ENCODE results near the gene FAM171A1.
"Not testable (repeated sequence)": the region's sequence is repeated elsewhere in the genome, so short reads cannot be mapped to it uniquely, and the experiment has no call there.

FAM171A1 gene

DNA sequence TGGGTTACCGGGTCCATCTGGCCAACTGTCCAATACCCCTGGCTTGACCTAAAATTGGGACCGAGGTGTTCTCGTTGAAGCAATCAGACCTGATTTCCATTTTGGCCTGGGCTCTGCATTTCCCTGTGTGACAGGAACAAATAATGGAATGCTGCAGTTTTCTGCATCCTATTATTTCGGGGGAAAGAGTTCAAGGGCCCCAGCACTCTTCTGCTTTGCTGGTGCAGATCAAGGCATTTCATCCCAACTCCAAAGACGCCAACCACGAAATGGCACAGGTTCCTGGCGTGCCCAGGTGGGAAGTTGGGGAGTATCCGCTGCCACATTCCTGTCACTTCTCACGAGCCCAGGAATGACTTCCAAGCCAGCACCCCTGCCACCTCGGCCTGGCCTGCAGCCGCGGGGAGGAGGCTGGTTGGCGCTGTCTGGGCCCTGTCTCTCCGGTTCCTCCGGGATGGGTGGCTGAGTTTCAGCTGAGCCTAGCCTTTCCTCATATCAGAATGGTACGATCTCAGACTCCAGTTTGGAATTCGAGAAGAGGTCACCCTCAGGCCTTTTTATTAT is 56.5 kb downstream of the FAM171A1 start:
- Histone ChIP-seq H3K9ac (ENCODE audit: low read depth, low read length) (no peak overlapping the region), H3K36me3 (ENCODE audit: insufficient read depth, low read length) (no peaks in the 10 kb centered on the region)

DNA sequence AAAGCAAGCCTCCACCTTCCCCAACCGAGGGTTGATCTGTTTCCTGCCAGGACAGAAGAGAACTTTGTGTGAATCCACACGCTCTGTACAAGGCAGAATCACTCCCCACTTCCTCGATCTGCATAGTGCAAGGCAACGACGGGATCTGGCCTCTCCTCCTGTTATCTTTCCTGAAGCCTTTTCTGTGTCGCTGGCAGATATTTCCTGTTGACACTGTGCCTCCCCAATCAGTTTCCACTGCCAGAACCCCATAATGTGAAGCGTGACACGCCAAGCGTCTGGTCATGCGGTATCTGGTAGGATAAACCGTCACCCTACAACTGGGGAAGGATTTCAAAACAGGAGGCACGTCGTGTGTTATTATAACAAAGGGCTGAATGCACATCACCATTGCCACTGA is 57.2 kb downstream of the FAM171A1 start:
- Histone ChIP-seq H3K9ac (ENCODE audit: low read depth, low read length) (peak overlapping the region; percentile 38), H3K27me3 (ENCODE audit: control insufficient read depth, insufficient read depth, low read length) (no peaks in the 10 kb centered on the region), H3K4me3 (ENCODE audit: low read length) (peak overlapping the region; percentile 30), H3K36me3 (ENCODE audit: insufficient read depth, low read length) (no peaks in the 10 kb centered on the region), H3K4me2 (ENCODE audit: low read length) (peak overlapping the region; percentile 70), H3K9me3 (replicated peaks; ENCODE audit: low read length) (no peaks in the 10 kb centered on the region), H3K4me1 (ENCODE audit: control insufficient read depth, insufficient read depth, low read length) (peaks cover 16% of the 10 kb centered on the region)

More for the DNA sequence above, 56.5 kb downstream of the FAM171A1 start:
- Histone ChIP-seq H3K4me2 (ENCODE audit: low read length) (no peak overlapping the region), H3K27me3 (ENCODE audit: control insufficient read depth, insufficient read depth, low read length) (no peaks in the 10 kb centered on the region), H3K9me3 (replicated peaks; ENCODE audit: low read length) (no peaks in the 10 kb centered on the region), H3K4me3 (ENCODE audit: low read length) (no peak overlapping the region), H3K4me1 (ENCODE audit: control insufficient read depth, insufficient read depth, low read length) (peaks cover 16% of the 10 kb centered on the region)

GRCh38 chr10:15313047-15313446 is 58.0 kb downstream of the FAM171A1 start:
- Histone ChIP-seq H3K27me3 (ENCODE audit: control insufficient read depth, insufficient read depth, low read length) (no peaks in the 10 kb centered on the region), H3K4me1 (ENCODE audit: control insufficient read depth, insufficient read depth, low read length) (peaks cover 16% of the 10 kb centered on the region)

GRCh38 chr10:15311569-15312280 is 59.4 kb downstream of the FAM171A1 start:
- H3K27me3 ChIP-seq (ENCODE audit: control insufficient read depth, insufficient read depth, low read length), result no peaks in the 10 kb centered on the region
- H3K4me1 ChIP-seq (ENCODE audit: control insufficient read depth, insufficient read depth, low read length), result peaks cover 16% of the 10 kb centered on the region
- H3K9ac ChIP-seq (ENCODE audit: low read depth, low read length), result no peak overlapping the region
- no peaks in the 10 kb centered on the region for H3K36me3 ChIP-seq (ENCODE audit: insufficient read depth, low read length)
- no peaks in the 10 kb centered on the region for H3K9me3 ChIP-seq (replicated peaks; ENCODE audit: low read length)
- H3K4me2 ChIP-seq (ENCODE audit: low read length), result no peak overlapping the region
- no peak overlapping the region for H3K4me3 ChIP-seq (ENCODE audit: low read length)

More at GRCh38 chr10:15313047-15313446, 58.0 kb downstream of the FAM171A1 start:
- peak overlapping the region; percentile 70 for H3K4me2 ChIP-seq (ENCODE audit: low read length)
- no peak overlapping the region for H3K4me3 ChIP-seq (ENCODE audit: low read length)
- H3K9me3 ChIP-seq (replicated peaks; ENCODE audit: low read length), result no peaks in the 10 kb centered on the region
- H3K9ac ChIP-seq (ENCODE audit: low read depth, low read length), result peak overlapping the region; percentile 38
- H3K36me3 ChIP-seq (ENCODE audit: insufficient read depth, low read length), result no peaks in the 10 kb centered on the region

DNA sequence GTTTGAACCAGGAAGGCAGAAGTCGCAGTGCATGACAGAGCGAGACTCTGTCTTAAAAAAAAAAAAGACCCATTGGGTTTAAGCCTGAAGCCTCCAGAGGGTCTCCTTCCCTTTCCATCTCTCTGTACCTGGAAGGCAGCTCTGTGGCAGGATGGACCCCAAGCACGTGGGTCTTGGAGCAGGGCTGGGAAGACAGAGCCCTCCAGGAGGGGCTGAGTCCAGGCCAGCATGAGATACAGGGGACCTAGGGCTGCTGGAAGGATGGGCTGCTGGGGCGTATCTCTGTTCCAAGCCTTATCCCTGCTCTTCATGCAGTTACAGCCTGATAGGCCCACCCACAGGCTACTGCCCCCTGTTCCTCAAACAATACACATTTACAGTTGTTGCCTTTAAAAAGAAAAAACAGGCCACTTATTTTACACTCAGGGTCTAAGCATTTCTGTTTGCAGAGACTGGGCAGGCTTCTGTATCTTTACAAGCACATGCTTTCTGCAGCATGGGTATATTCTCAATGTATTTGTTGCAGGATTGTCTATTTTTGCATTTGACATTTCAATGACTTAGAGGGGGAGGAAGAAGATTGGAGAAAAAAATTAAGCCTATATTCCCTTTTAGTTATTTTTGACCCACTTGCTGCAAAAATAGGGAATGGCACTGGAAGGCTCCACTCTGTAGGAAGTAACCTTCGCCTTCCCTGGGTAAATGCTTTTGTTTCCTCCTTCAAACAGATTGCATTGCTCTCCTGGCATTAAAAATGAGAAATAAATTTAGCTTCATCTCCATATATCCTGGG is 60.1 kb downstream of the FAM171A1 start:
- H3K9ac ChIP-seq (ENCODE audit: low read depth, low read length), result no peak overlapping the region
- H3K4me3 ChIP-seq (ENCODE audit: low read length), result no peak overlapping the region
- H3K4me1 ChIP-seq (ENCODE audit: control insufficient read depth, insufficient read depth, low read length), result peaks cover 16% of the 10 kb centered on the region
- no peaks in the 10 kb centered on the region for H3K27me3 ChIP-seq (ENCODE audit: control insufficient read depth, insufficient read depth, low read length)
- no peaks in the 10 kb centered on the region for H3K9me3 ChIP-seq (replicated peaks; ENCODE audit: low read length)
- H3K4me2 ChIP-seq (ENCODE audit: low read length), result no peak overlapping the region
- no peaks in the 10 kb centered on the region for H3K36me3 ChIP-seq (ENCODE audit: insufficient read depth, low read length)

DNA sequence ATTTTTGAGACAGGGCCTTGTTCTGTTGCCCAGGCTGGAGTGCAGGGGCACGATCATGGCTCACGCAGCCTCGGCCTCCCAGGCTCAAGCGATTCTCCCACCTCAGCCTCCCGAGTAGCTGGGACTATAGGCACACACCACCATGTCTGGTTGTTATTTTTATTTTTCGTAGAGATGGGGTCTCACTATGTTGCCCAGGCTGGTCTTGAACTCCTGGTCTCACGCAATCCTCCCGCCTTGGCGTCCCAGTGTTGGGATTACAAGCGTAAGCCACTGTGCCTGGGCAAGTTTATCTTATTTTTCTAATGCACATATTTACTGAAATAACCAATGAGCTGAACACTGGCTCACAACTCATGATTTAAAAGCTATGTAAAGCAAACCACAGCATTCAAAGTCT is 61.9 kb downstream of the FAM171A1 start:
- Histone ChIP-seq H3K9me3 (replicated peaks; ENCODE audit: low read length) (no peaks in the 10 kb centered on the region), H3K4me1 (ENCODE audit: control insufficient read depth, insufficient read depth, low read length) (peaks cover 14% of the 10 kb centered on the region), H3K4me3 (ENCODE audit: low read length) (no peak overlapping the region), H3K36me3 (ENCODE audit: insufficient read depth, low read length) (no peaks in the 10 kb centered on the region), H3K9ac (ENCODE audit: low read depth, low read length) (no peak overlapping the region), H3K27me3 (ENCODE audit: control insufficient read depth, insufficient read depth, low read length) (no peaks in the 10 kb centered on the region), H3K4me2 (ENCODE audit: low read length) (no peak overlapping the region)

GRCh38 chr10:15306735-15307280 is 64.3 kb downstream of the FAM171A1 start:
- Histone ChIP-seq H3K4me1 (ENCODE audit: control insufficient read depth, insufficient read depth, low read length) (no peaks in the 10 kb centered on the region), H3K27me3 (ENCODE audit: control insufficient read depth, insufficient read depth, low read length) (no peaks in the 10 kb centered on the region), H3K9ac (ENCODE audit: low read depth, low read length) (no peak overlapping the region), H3K4me2 (ENCODE audit: low read length) (no peak overlapping the region), H3K4me3 (ENCODE audit: low read length) (no peak overlapping the region), H3K9me3 (replicated peaks; ENCODE audit: low read length) (no peaks in the 10 kb centered on the region), H3K36me3 (ENCODE audit: insufficient read depth, low read length) (no peaks in the 10 kb centered on the region)

DNA sequence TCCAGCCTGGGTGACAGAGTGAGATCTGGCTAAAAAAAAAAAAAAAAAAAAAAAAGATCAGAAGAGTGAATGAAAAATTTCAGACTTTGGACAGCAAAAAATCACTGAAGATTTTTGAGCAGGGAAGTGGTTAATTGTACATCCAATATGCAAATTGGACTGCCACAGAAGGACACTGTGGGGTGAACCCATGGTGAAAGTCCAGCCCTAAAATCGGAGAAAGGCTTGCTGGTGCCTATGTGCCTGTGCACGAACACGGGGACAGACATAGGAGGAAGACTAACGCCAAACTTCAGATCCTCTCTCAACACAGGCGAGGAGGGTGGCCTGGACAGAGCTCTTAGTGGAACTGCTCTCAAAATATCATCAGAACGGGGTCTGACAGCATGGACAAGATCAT is 65.5 kb downstream of the FAM171A1 start:
- H3K4me2 ChIP-seq (ENCODE audit: low read length), result no peak overlapping the region
- H3K36me3 ChIP-seq (ENCODE audit: insufficient read depth, low read length), result no peaks in the 10 kb centered on the region
- no peaks in the 10 kb centered on the region for H3K27me3 ChIP-seq (ENCODE audit: control insufficient read depth, insufficient read depth, low read length)
- peaks cover 3% of the 10 kb centered on the region for H3K4me1 ChIP-seq (ENCODE audit: control insufficient read depth, insufficient read depth, low read length)
- no peak overlapping the region for H3K4me3 ChIP-seq (ENCODE audit: low read length)
- no peak overlapping the region for H3K9ac ChIP-seq (ENCODE audit: low read depth, low read length)
- H3K9me3 ChIP-seq (replicated peaks; ENCODE audit: low read length), result no peaks in the 10 kb centered on the region

DNA sequence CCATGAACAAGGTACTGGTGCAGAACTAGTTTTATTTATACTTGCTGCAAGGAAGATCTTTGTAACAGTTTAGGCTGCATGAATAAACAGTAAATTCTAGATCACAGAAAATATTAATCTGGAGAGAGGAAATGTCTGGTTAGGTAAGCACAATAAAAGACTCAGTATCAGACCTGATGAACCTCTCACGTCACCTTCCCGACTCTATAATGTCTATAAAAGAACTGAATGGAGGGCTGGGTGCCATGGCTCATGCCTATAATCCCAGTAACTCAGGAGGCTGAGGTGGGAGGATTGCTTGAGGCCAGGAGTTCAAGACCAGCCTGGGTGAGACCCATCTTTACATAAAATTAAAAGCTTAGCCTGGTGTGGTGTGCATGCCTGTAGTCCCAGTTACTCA is 65.9 kb downstream of the FAM171A1 start:
- Histone ChIP-seq H3K4me1 (ENCODE audit: control insufficient read depth, insufficient read depth, low read length) (peaks cover 3% of the 10 kb centered on the region), H3K9ac (ENCODE audit: low read depth, low read length) (no peak overlapping the region), H3K4me2 (ENCODE audit: low read length) (no peak overlapping the region), H3K27me3 (ENCODE audit: control insufficient read depth, insufficient read depth, low read length) (no peaks in the 10 kb centered on the region), H3K36me3 (ENCODE audit: insufficient read depth, low read length) (no peaks in the 10 kb centered on the region), H3K4me3 (ENCODE audit: low read length) (no peak overlapping the region), H3K9me3 (replicated peaks; ENCODE audit: low read length) (no peaks in the 10 kb centered on the region)

- H3K36me3 ChIP-seq (ENCODE audit: insufficient read depth, low read length); H3K9ac ChIP-seq (ENCODE audit: low read depth, low read length); H3K4me3 ChIP-seq (ENCODE audit: low read length); H3K27me3 ChIP-seq (ENCODE audit: control insufficient read depth, insufficient read depth, low read length); H3K9me3 ChIP-seq (replicated peaks; ENCODE audit: low read length); H3K4me1 ChIP-seq (ENCODE audit: control insufficient read depth, insufficient read depth, low read length); H3K4me2 ChIP-seq (ENCODE audit: low read length): not testable (repeated sequence)
These were observed 68.7 kb downstream of the FAM171A1 start for GRCh38 chr10:15302188-15302956.

- H3K9me3 ChIP-seq (replicated peaks; ENCODE audit: low read length), result no peaks in the 10 kb centered on the region
- H3K36me3 ChIP-seq (ENCODE audit: insufficient read depth, low read length), result no peaks in the 10 kb centered on the region
- peaks cover 3% of the 10 kb centered on the region for H3K4me1 ChIP-seq (ENCODE audit: control insufficient read depth, insufficient read depth, low read length)
- no peak overlapping the region for H3K9ac ChIP-seq (ENCODE audit: low read depth, low read length)
- no peaks in the 10 kb centered on the region for H3K27me3 ChIP-seq (ENCODE audit: control insufficient read depth, insufficient read depth, low read length)
- no peak overlapping the region for H3K4me3 ChIP-seq (ENCODE audit: low read length)
- H3K4me2 ChIP-seq (ENCODE audit: low read length), result peak overlapping the region; percentile 6
These were observed 70.4 kb downstream of the FAM171A1 start for GRCh38 chr10:15300697-15301096.

All from skeletal muscle satellite cell (primary cell).